H1 (cell line): ENCODE results near the gene HOMER3. TPM values are rescaled to one million over a fixed set of nuclear protein-coding genes. Genes with fewer than 3 reads are reported as not detected.

ENCODE experiments used
- CTCF ChIA-PET: fragments of 300-600 bp; sonication (Branson Sonifier 250); formaldehyde crosslinking; loops from one replicate; lab custom pipeline; 2021; ENCODE audit not compliant: partially characterized antibody; lab: Charles Lee
- POLR2A ChIA-PET: fragments of 300-600 bp; sonication (Branson Sonifier 250); formaldehyde crosslinking; loops from one replicate; lab custom pipeline; 2021; ENCODE audit warnings: inconsistent platforms; ENCODE audit not compliant: partially characterized antibody; lab: Charles Lee
- DNase-seq, 2 experiments: peaks; one replicate each; pipeline versions ENCODE4 v3.0.0 to v3.0.0-alpha.2; 2010 to 2022; ENCODE audit warnings: low spot score in 2 of 2, low read depth in 1 of 2, mixed read lengths in 1 of 2
- FAIRE-seq: peaks from 2 replicates; lab custom pipeline; 2011; peaks lifted over from hg19 to GRCh38; lab: Jason Lieb, UNC
- H2AFZ ChIP-seq: 2 replicates; pipeline ENCODE4 v1.8.1; 2012; ENCODE audit warnings: low read length, inconsistent platforms
- H2AK5ac ChIP-seq: 2 replicates; pipeline ENCODE4 v1.6.1; 2013; ENCODE audit warnings: low read depth, low read length
- H2BK120ac ChIP-seq: replicated peaks from 2 replicates; pipeline ENCODE3; 2013; ENCODE audit warnings: low read depth, low read length, inconsistent platforms
- H2BK12ac ChIP-seq: 2 replicates; pipeline ENCODE4 v1.6.1; 2013; ENCODE audit warnings: low read depth, low read length
- H2BK15ac ChIP-seq: 2 replicates; pipeline ENCODE4 v1.6.1; 2013; ENCODE audit warnings: low read length
- H2BK20ac ChIP-seq: 2 replicates; pipeline ENCODE4 v1.6.1; 2013; ENCODE audit warnings: low read length
- H2BK5ac ChIP-seq: 2 replicates; pipeline ENCODE4 v1.6.1; 2013; ENCODE audit warnings: low read depth, low read length
- H3K14ac ChIP-seq: 2 replicates; pipeline ENCODE4 v1.6.1; 2013; ENCODE audit warnings: inconsistent platforms; ENCODE audit not compliant: insufficient read length
- H3K18ac ChIP-seq: 2 replicates; pipeline ENCODE4 v1.6.1; 2013; ENCODE audit warnings: low read length; ENCODE audit errors: extremely low read depth
- H3K23ac ChIP-seq: 2 replicates; pipeline ENCODE4 v1.6.1; 2013; ENCODE audit warnings: inconsistent platforms; ENCODE audit not compliant: insufficient read length
- H3K23me2 ChIP-seq: 2 replicates; pipeline ENCODE4 v1.6.1; 2013; ENCODE audit warnings: low read depth, low read length
- H3K27ac ChIP-seq: 2 replicates; pipeline ENCODE4 v1.6.1; 2011; ENCODE audit warnings: low read depth, low read length, inconsistent platforms
- H3K27me3 ChIP-seq, 4 experiments: replicated peaks in 1 of 4; 1 replicate in 1 of 4; 2 replicates in 3 of 4; pipeline versions ENCODE4 v1.6.1 to v1.8.1; 2011 to 2013; ENCODE audit warnings: low read length in 3 of 4, mild to moderate bottlenecking in 3 of 4, inconsistent platforms in 2 of 4, mixed read lengths in 2 of 4, moderate library complexity in 1 of 4; ENCODE audit not compliant: control insufficient read depth in 3 of 4, insufficient read depth in 3 of 4; ENCODE audit errors: extremely low read depth in 1 of 4
- H3K36me3 ChIP-seq, 4 experiments: 2 replicates each; pipeline versions ENCODE4 v1.6.1 to v1.8.1; 2011 to 2013; ENCODE audit warnings: mild to moderate bottlenecking in 4 of 4, low read length in 3 of 4, moderate library complexity in 2 of 4, control low read depth in 1 of 4, inconsistent platforms in 1 of 4; ENCODE audit not compliant: insufficient read depth in 4 of 4, control insufficient read depth in 2 of 4
- H3K4ac ChIP-seq: replicated peaks from 2 replicates; pipeline ENCODE3; 2013; ENCODE audit warnings: low read length, low read depth, mixed read lengths, inconsistent platforms; ENCODE audit not compliant: insufficient read length
- H3K4me1 ChIP-seq, 4 experiments: replicated peaks in 1 of 4; 1 replicate in 1 of 4; 2 replicates in 3 of 4; pipeline versions ENCODE4 v1.6.1 to v1.8.1; 2011 to 2013; ENCODE audit warnings: low read length in 3 of 4, inconsistent platforms in 2 of 4, mixed read lengths in 1 of 4; ENCODE audit not compliant: insufficient read depth in 4 of 4, control insufficient read depth in 3 of 4
- H3K4me2 ChIP-seq, 2 experiments: 2 replicates each; pipeline versions ENCODE4 v1.6.1 to v1.8.1; 2011 to 2013; ENCODE audit warnings: low read depth in 2 of 2, low read length in 2 of 2, control low read depth in 1 of 2, inconsistent platforms in 1 of 2, mild to moderate bottlenecking in 1 of 2; ENCODE audit not compliant: insufficient read depth in 1 of 2
- H3K4me3 ChIP-seq, 4 experiments: fragments of 200-600, 300-600 bp in 1 of 4; sonication (generic), shearing (Covaris generic), sonication (Bioruptor Twin) in 1 of 4; 2 replicates each; pipeline versions ENCODE4 v1.5.1 to v1.8.1; 2011 to 2016; ENCODE audit warnings: low read length in 4 of 4, low read depth in 3 of 4, control low read depth in 2 of 4, inconsistent platforms in 2 of 4, mild to moderate bottlenecking in 2 of 4, mixed read lengths in 1 of 4, moderate library complexity in 1 of 4; ENCODE audit not compliant: insufficient read depth in 2 of 4; ENCODE audit errors: extremely low read depth in 1 of 4
- H3K56ac ChIP-seq: replicated peaks from 2 replicates; pipeline ENCODE3; 2013; ENCODE audit warnings: low read depth, mild to moderate bottlenecking, mixed read lengths, low read length, inconsistent platforms; ENCODE audit not compliant: insufficient read length
- H3K79me1 ChIP-seq: 2 replicates; pipeline ENCODE4 v1.6.1; 2013; ENCODE audit warnings: low read depth, low read length, control low read depth
- H3K79me2 ChIP-seq, 2 experiments: 2 replicates each; pipeline versions ENCODE4 v1.6.1 to v1.8.1; 2012 to 2013; ENCODE audit warnings: low read length in 2 of 2, mild to moderate bottlenecking in 2 of 2, inconsistent platforms in 1 of 2; ENCODE audit not compliant: insufficient read depth in 2 of 2, control insufficient read depth in 1 of 2
- H3K9ac ChIP-seq, 4 experiments: replicated peaks in 1 of 4; 1 replicate in 1 of 4; 2 replicates in 3 of 4; pipeline versions ENCODE4 v1.6.1 to v1.8.1; 2011 to 2013; ENCODE audit warnings: low read depth in 3 of 4, low read length in 3 of 4, control low read depth in 2 of 4, mild to moderate bottlenecking in 2 of 4, moderate library complexity in 2 of 4, inconsistent platforms in 1 of 4; ENCODE audit errors: extremely low read depth in 1 of 4
- H3K9me3 ChIP-seq, 2 experiments: 2 replicates each; pipeline versions ENCODE4 v1.6.1 to v1.8.1; 2012 to 2013; ENCODE audit warnings: mild to moderate bottlenecking in 2 of 2, moderate library complexity in 2 of 2, control low read depth in 1 of 2, inconsistent platforms in 1 of 2, low read depth in 1 of 2, low read length in 1 of 2, mixed read lengths in 1 of 2; ENCODE audit not compliant: insufficient read depth in 2 of 2
- H4K20me1 ChIP-seq, 2 experiments: replicated peaks in 1 of 2; 2 replicates each; pipeline versions ENCODE3 to v1.8.1; 2011 to 2013; ENCODE audit warnings: inconsistent platforms in 2 of 2, low read length in 2 of 2, mild to moderate bottlenecking in 1 of 2; ENCODE audit not compliant: insufficient read depth in 2 of 2, control insufficient read depth in 1 of 2
- H4K5ac ChIP-seq: 2 replicates; pipeline ENCODE4 v1.6.1; 2013; ENCODE audit warnings: low read length, low read depth, mixed read lengths, inconsistent platforms; ENCODE audit not compliant: insufficient read length
- H4K8ac ChIP-seq: 2 replicates; pipeline ENCODE4 v1.8.0; 2013; ENCODE audit warnings: mild to moderate bottlenecking, moderate library complexity, low read length, inconsistent platforms; ENCODE audit not compliant: insufficient read depth; ENCODE audit errors: extremely low read depth
- H4K91ac ChIP-seq: replicated peaks from 2 replicates; pipeline ENCODE3; 2013; ENCODE audit warnings: low read length, mixed read lengths, inconsistent platforms; ENCODE audit not compliant: insufficient read length
- CREB1 ChIP-seq: IDR thresholded peaks from 2 replicates; pipeline ENCODE4 v1.6.1; 2012; ENCODE audit warnings: inconsistent platforms
- RBBP5 ChIP-seq: IDR thresholded peaks from 2 replicates; pipeline ENCODE4 v1.7.1; 2012; ENCODE audit warnings: low read depth, mild to moderate bottlenecking, inconsistent platforms, low read length, moderate library complexity, borderline replicate concordance
- WGBS, 2 experiments: shearing (Covaris generic) in 1 of 2; methylation state at CpG; one replicate each; pipeline versions ENCODE4 v1.1.6 to v1.1.7; 2013 to 2015; ENCODE audit warnings: low lambda C conversion rate in 2 of 2, mixed read lengths in 2 of 2, inconsistent platforms in 1 of 2, low coverage in 1 of 2, missing lambda C conversion rate in 1 of 2; ENCODE audit not compliant: insufficient replicate concordance in 2 of 2, insufficient coverage in 1 of 2, insufficient read length in 1 of 2; ENCODE audit errors: extremely low coverage in 1 of 2, missing lambda C conversion rate in 1 of 2; 5-methylcytosine and 5-hydroxymethylcytosine counted together
- polyA plus RNA-seq, 7 experiments: library from polyadenylated mRNA; depleted of rRNA in 3 of 7; stranded (reverse) in 5 of 7; unstranded in 2 of 7; fragments of >200 nt in 5 of 7; fragments of 200-250 nt in 2 of 7; gene quantifications; 1 replicate in 5 of 7; 2 replicates in 1 of 7; 4 replicates in 1 of 7; pipeline versions ENCODE4 v1.2.1 to v1.2.3, GENCODE V29; 2011 to 2013; ENCODE audit warnings: missing spikeins in 2 of 7, mixed read lengths in 2 of 7
- total RNA-seq: library from RNA; stranded (reverse); fragmentation: NEBNext Ultra II Directional; extraction: Animal tissue kit (Norgen Biotek cat#: 25700); gene quantifications from 2 replicates; pipeline ENCODE4 v1.2.1, GENCODE V29; 2021

The HOMER3 gene
- total and polyA plus RNA-seq, 2 of the 8 experiments (the other 6 are each of a cell fraction or from before 2014, with no cell fraction given) = 28.3 to 41.6 TPM

DNA sequence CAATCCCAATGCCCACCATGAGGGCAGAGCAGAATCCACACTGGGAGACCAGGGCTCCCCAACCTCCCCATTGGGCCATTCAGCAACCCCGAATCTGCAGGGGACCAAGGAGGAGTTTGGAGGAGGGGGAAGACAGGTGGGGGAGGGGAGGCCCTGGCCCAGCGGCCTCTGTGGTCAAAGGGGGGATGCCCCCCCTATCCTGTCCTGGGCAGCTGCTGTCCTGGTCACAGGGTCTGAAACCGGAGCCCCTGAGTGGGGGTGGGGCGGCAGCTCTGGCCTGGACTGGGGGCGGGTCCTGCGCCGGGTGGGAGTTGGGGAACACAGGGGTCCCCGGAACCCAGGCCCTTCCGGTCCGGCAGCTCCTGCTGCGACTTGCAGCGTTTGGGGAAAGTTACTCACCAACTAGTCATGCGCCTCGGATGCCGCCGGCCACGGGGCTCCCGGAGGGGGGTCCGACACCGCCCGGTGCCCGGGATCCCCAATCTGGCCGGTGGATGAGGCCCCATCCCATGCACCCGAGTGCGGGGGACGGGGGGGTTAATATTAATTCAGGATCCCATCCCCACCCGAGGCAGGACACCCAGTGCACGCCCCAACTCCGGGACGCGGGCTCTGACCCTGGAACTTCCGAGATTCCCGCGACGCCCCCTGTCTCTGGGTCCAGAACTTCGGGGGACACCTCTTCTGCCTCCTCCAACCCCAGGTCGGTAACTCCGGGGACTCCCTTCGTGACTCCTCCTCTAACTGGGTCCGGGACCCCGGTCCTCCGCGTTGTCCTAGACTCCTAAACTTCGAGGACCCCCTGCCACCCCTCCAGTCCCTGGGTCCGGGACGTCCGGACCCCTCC, 872 bp downstream of the HOMER3 start:
- peak overlapping the region; percentile 45 to 77 (median 66) for H3K4me3 ChIP-seq
- peak overlapping the region; percentile 65 for H4K91ac ChIP-seq
- no peak overlapping the region for H3K14ac ChIP-seq
- peaks cover 5 to 18% (median 9%) of the 10 kb centered on the region in 4 experiments for H3K4me1 ChIP-seq
- H3K23ac ChIP-seq = no peak overlapping the region
- H2BK20ac ChIP-seq = no peak overlapping the region
- FAIRE-seq (no peak), DNase-seq (peak; percentile 47 to 88)
- peak overlapping the region; percentile 15; the same call in 1 of the 2 replicates for H2BK5ac ChIP-seq
- peak overlapping the region; percentile 50 for H2BK120ac ChIP-seq
- peak overlapping the region; percentile 35 for H4K8ac ChIP-seq
- 0% methylated on average over 29 of the region's 47 CpGs; no CpG with 5 or more reads in 1 of the 2 experiments for WGBS, 2 experiments
- ChIA-PET CTCF (interaction anchor here (0.6 to 1.5 kb wide), 7 partner anchors 8 to 522 kb away, joined by 3 to 6 read pairs (median 3); no protein-coding TSS in a partner anchor), POLR2A (interaction anchor here (0.8 to 2.2 kb wide), 13 partner anchors 8 to 59 kb away, joined by 3 to 18 read pairs (median 5); partner anchors contain the start of genes COPE and DDX49)
- no peaks in the 10 kb centered on the region for H3K9me3 ChIP-seq
- peak overlapping the region; percentile 39 for H3K56ac ChIP-seq
- no peaks in the 10 kb centered on the region for H3K27me3 ChIP-seq
- H3K4ac ChIP-seq = peak overlapping the region; percentile 98
- no peak overlapping the region; the same call in 1 of the 2 replicates for H2BK12ac ChIP-seq
- peaks cover 0 to 5% of the 10 kb centered on the region in 2 experiments; a peak in 1 of 4 replicates for H3K79me2 ChIP-seq
- H3K27ac ChIP-seq = no peak overlapping the region
- H4K20me1 ChIP-seq = peaks cover 1 to 2% of the 10 kb centered on the region in 2 experiments
- no peak overlapping the region for H2AK5ac ChIP-seq
- H3K23me2 ChIP-seq = peaks cover 10% of the 10 kb centered on the region; the same call in 1 of the 2 replicates
- peaks cover 3% of the 10 kb centered on the region; the same call in 1 of the 2 replicates for H3K79me1 ChIP-seq
- H3K36me3 ChIP-seq = peaks cover 2 to 15% (median 4%) of the 10 kb centered on the region in 4 experiments; a peak in 4 of 8 replicates
- peak overlapping the region; percentile 70 to 80 for H3K4me2 ChIP-seq
- H2BK15ac ChIP-seq = no peak overlapping the region
- peak overlapping the region in 3 of 4 experiments; percentile 1 to 48 (median 48); a peak in 4 of 7 replicates for H3K9ac ChIP-seq
- peak overlapping the region; percentile 91 for H4K5ac ChIP-seq
- peak overlapping the region; percentile 85 for H3K18ac ChIP-seq
- no peak overlapping the region for H2AFZ ChIP-seq
- TF ChIP-seq CREB1 = no peak; the same call in 1 of the 2 replicates
- TF ChIP-seq RBBP5 = no peak
